Effector memory CD4-positive, alpha-beta T cell (primary cell): ENCODE results near the gene TGM1.

ENCODE experiments used
- DNase-seq, 3 donors: peaks; one replicate each; pipeline ENCODE4 v3.0.0-alpha.2; 2020
- H3K27ac ChIP-seq: 2 replicates; pipeline ENCODE4 v1.7.0; 2013; ENCODE audit warnings: mild to moderate bottlenecking, low read length, moderate library complexity; ENCODE audit not compliant: insufficient read depth, poor library complexity, severe bottlenecking
- H3K27me3 ChIP-seq: replicated peaks from 2 replicates; pipeline ENCODE4 v1.7.0; 2013; ENCODE audit warnings: mild to moderate bottlenecking, low read length; ENCODE audit not compliant: insufficient read depth, control insufficient read depth, poor library complexity, severe bottlenecking
- H3K36me3 ChIP-seq: 2 replicates; pipeline ENCODE4 v1.7.0; 2013; ENCODE audit warnings: mild to moderate bottlenecking, low read length, moderate library complexity; ENCODE audit not compliant: control insufficient read depth, insufficient read depth
- H3K4me1 ChIP-seq: 2 replicates; pipeline ENCODE4 v1.7.0; 2013; ENCODE audit warnings: low read length, mild to moderate bottlenecking; ENCODE audit not compliant: control insufficient read depth, insufficient read depth, poor library complexity, severe bottlenecking
- H3K4me3 ChIP-seq: 2 replicates; pipeline ENCODE4 v1.7.0; 2013; ENCODE audit warnings: low read length, low read depth, mild to moderate bottlenecking; ENCODE audit not compliant: insufficient read depth, poor library complexity, severe bottlenecking
- H3K9me3 ChIP-seq: 2 replicates; pipeline ENCODE4 v1.7.0; 2013; ENCODE audit warnings: mild to moderate bottlenecking, low read length, moderate library complexity; ENCODE audit not compliant: control insufficient read depth

The TGM1 gene

DNA sequence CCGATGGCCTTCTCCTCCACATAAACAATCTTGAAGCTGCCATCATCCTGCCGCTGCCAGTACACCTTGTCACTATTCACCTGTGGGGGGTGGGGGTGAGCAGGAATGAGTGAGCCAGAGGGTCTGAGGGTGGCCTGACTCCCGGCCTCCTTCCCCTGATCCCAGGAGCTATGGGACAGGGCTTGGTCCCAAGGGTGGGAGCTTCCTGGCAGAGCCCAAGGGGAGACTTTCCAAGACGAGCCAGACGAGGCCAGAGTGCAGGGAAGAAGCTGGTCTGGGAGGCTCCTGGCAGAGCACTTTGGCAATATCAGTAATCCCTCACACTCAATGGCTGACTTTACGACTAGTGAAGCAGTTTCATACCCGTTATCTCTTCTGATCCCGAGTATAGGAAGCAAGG lies 7.5 kb downstream of the TGM1 start:
- no peaks in the 10 kb centered on the region for H3K27me3 ChIP-seq
- DNase-seq: no peak
- H3K27ac ChIP-seq: no peak overlapping the region
- no peaks in the 10 kb centered on the region for H3K9me3 ChIP-seq
- no peak overlapping the region for H3K4me3 ChIP-seq
- H3K4me1 ChIP-seq: no peaks in the 10 kb centered on the region
- peaks cover 8% of the 10 kb centered on the region for H3K36me3 ChIP-seq

DNA sequence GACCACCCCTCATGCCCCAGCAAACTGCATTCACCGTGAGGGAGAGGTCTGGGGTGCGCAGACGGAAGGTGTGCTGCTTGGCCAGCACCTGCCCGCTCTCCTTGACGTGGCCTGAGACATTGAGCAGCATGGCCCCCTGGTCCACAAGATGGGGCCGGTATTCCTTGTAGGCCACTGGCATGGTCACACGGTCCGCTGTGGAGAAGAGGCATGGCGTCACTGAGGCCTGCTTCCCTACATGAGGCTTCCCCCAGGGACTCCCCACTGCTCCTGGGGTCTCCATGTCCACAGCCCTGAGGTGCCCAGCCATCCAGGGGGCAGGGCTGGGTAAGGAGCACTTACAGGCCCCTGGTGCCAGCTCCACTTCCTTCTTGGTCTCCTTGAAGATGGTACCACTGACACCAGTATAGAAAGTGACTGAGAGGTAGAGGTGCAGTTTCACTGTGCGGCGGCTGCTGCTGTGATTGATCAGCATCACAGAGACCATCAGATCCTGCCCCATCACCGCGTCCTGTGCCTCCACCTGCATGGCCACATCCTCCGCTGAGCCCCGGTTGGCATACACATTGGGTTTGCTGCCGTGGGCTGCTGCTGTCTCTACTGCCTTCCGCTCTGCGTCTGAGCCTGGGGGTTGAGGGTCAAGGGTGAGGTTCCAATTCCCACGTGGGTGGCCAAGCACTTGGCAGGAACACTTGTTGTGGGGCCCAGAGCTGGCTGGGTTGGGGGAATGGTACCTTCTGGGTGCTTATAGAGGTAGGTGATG lies 8.2 kb downstream of the TGM1 start:
- no peak for DNase-seq
- H3K4me1 ChIP-seq: no peaks in the 10 kb centered on the region
- H3K36me3 ChIP-seq: peaks cover 8% of the 10 kb centered on the region
- no peaks in the 10 kb centered on the region for H3K9me3 ChIP-seq
- no peaks in the 10 kb centered on the region for H3K27me3 ChIP-seq
- H3K4me3 ChIP-seq: no peak overlapping the region
- no peak overlapping the region for H3K27ac ChIP-seq

DNA sequence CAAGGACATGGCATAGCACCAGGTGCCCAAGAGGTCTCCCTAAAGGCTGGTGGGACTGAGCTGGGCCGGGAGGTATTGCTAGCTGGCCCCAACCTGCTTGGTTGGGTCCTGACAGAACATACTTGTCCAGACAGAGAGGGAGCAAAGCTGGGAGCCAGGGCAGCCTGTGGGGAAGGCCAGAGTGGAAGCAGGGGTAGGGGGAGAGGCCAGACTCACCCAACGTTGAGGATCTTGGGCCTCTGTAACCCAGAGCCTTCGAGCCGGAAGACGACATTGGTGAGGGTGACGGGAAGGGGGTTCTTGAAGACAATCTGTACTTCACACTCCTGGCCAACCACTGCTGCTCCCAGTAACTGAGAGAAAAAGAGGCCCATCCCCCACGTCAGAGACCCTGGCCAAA lies 9.0 kb downstream of the TGM1 start:
- peaks cover 5% of the 10 kb centered on the region for H3K36me3 ChIP-seq
- H3K27ac ChIP-seq: no peak overlapping the region
- H3K9me3 ChIP-seq: no peaks in the 10 kb centered on the region
- no peak overlapping the region for H3K4me3 ChIP-seq
- H3K4me1 ChIP-seq: no peaks in the 10 kb centered on the region
- H3K27me3 ChIP-seq: no peaks in the 10 kb centered on the region
- no peak for DNase-seq

DNA sequence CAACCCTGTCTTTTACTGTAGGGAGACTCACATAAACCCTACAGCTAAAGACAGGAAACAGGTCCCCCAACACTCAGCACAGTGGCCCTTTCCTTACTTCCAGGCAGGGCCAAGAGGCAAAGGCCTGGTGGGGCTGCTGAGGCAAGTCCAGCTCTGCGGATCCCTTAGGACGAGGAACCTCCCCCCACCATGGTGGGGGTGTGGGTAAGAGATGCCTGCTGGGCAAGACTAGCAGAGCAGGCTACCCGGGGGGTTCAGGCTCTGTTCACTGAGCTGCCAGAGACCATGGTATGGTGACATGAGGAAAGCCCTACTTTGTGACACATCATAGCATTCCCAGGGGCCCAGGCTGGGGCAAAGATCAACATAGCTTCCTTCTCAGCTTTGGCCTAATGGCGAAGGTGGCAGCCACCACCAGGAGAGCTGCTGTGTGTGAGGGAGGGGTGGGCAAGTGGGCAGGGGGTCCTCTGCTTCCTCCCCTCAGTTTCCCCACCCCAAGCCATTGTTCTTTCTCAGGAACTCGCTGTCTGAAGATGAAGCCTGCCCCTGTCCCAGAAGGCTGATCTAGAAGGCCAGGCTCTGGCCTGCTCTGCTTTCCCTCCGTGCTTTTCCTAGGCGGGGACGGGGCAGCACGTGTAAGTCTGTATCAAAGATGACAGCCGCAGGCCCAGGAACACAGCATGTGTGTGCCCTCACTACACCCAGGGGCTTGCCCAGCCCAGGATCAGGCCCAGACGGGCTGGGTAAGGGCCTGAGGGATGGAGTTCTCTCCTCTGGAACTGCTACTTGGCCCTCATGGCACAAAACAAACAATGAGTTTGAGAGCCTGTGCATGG lies 10.5 kb downstream of the TGM1 start:
- DNase-seq: no peak
- Histone ChIP-seq H3K4me3 (no peak overlapping the region), H3K4me1 (no peaks in the 10 kb centered on the region), H3K27ac (no peak overlapping the region), H3K9me3 (no peaks in the 10 kb centered on the region), H3K36me3 (peaks cover 5% of the 10 kb centered on the region), H3K27me3 (no peaks in the 10 kb centered on the region)

DNA sequence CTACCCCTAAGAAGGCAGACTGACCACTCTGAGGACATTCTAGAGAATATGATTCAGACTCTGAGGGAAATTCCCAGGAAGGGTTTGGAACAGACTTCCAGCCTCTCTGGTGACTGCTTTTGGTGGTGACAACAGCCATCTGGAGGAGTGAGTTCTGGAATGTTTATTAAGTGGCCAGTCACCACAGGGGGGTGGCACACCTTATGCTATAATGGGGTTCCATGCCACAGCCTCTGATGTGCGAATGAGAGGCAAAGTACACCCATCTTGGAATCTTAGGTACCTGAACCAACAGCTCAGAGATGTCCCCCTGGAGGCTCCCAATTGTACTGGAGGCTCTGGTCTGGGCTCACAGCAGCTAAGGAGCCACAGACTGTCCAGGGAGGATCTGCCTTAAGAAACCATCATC lies 11.1 kb downstream of the TGM1 start:
- H3K36me3 ChIP-seq: peaks cover 5% of the 10 kb centered on the region
- H3K27ac ChIP-seq: no peak overlapping the region
- H3K4me1 ChIP-seq: no peaks in the 10 kb centered on the region
- no peak for DNase-seq
- no peaks in the 10 kb centered on the region for H3K27me3 ChIP-seq
- H3K9me3 ChIP-seq: no peaks in the 10 kb centered on the region
- H3K4me3 ChIP-seq: no peak overlapping the region

DNA sequence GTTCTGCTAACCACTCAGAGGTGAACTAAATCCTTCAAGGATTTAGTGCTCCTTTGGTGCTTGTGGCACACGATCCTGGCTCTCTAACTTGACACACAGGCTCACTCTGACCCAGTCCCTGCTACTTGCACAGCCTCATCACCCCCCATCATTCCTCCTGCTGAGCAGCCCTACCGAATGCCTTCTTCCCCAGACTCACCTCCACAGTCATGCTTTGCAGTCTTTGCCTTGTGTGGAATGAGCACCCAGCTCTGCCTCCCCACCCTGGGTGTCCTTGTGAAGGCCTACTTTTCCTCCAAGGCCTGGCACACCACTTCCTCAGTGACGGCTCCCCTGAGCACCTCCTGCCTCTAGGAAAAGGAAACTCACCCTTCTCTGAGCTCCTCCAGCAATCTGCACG lies 12.6 kb downstream of the TGM1 start:
- Histone ChIP-seq H3K36me3 (peaks cover 4% of the 10 kb centered on the region), H3K9me3 (no peaks in the 10 kb centered on the region), H3K27ac (no peak overlapping the region), H3K4me3 (no peak overlapping the region), H3K4me1 (no peaks in the 10 kb centered on the region), H3K27me3 (no peaks in the 10 kb centered on the region)
- DNase-seq: no peak

DNA sequence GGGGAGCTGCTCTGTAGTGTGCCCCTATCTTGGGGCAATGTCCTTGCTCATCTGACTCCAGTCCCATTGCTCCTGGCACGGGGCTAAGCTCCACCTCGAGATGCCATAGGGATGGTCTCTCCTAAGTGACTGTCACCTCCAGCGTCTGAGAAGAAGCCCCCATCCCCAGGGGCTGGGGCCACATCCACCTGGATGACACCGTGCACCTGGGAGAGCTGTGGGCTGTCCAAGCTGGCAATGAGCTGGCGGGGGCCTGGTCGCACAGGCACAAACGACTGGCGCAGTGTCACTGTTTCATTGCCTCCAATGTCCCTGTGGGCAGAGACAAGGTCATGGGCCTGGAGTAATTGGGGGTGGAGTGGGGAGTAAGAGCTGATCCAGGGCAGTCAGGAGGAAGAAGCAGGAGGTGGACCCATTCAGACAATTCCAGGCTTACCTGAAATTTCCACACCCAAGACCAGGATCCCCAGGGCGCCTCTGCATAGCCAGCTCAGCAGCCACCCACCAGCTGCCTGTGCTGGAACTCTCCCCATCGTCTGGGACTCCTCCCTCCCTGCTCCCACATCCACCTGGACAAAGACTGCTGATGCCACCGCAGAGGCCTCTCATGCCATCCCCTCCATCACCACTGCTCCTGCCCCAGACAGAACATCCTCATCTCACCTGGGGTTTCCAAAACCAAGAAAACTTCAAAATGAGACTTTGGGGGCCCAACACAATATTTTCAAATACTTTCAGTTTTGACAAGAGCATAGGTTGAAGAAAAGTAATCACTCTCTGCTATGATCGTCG lies 13.6 kb downstream of the TGM1 start:
- H3K9me3 ChIP-seq: no peaks in the 10 kb centered on the region

DNA sequence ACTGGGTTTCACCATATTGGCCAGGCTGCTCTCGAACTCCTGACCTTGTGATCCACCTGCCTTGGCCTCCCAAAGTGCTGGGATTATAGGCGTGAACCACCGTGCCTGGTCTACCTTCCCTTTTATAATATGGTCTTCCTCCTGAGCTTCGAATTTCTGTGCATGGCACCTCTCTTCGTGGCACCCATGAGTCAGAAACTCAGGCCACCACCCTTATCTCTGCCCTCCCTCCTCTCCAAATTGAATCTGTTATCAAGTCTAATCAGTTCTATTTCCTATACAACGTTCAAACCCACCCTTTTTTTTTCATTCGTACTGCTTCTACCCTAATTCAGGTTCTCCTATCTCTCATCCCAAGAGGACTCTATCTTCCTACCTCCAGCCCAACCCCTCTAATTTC lies 15.6 kb downstream of the TGM1 start:
- H3K9me3 ChIP-seq: no peaks in the 10 kb centered on the region
- no peak for DNase-seq
- H3K27ac ChIP-seq: peak overlapping the region; percentile 44
- peaks cover 11% of the 10 kb centered on the region for H3K4me1 ChIP-seq
- H3K36me3 ChIP-seq: no peaks in the 10 kb centered on the region
- no peaks in the 10 kb centered on the region for H3K27me3 ChIP-seq
- no peak overlapping the region for H3K4me3 ChIP-seq

More for the DNA sequence above, 13.6 kb downstream of the TGM1 start:
- Histone ChIP-seq H3K4me3 (no peak overlapping the region), H3K27ac (no peak overlapping the region), H3K27me3 (no peaks in the 10 kb centered on the region), H3K36me3 (no peaks in the 10 kb centered on the region), H3K4me1 (no peaks in the 10 kb centered on the region)
- DNase-seq: no peak

DNA sequence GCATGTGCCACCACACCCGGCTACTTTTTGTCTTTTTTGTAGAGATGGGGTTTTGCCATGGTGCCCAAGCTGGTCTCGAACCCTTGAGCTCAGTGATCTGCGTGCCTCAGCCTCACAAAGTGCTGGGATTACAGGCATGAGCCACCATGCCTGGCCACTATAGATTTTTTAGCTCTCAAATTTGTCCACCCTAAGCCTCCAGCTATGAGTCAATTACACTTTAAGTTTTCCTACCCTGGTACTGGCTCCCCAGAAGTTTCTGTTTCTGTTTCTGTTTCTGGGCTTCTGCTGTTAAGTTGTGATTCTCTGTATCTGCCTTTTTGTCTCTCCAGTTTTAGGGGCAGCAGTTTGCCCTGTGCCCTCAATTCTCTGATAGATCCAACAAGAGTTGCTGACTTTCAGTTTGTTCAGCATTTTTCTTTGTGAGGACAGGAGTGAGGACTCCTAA lies 16.2 kb downstream of the TGM1 start:
- Histone ChIP-seq H3K4me3 (no peak overlapping the region), H3K4me1 (peaks cover 13% of the 10 kb centered on the region), H3K27me3 (no peaks in the 10 kb centered on the region), H3K9me3 (no peaks in the 10 kb centered on the region), H3K27ac (peak overlapping the region; percentile 44), H3K36me3 (no peaks in the 10 kb centered on the region)
- DNase-seq: peak in 1 of 3 donors; percentile 5
